Large intestine (tissue), 3 donors: Measurements from ENCODE around the gene AKT3. TPM values are rescaled to one million over a fixed set of nuclear protein-coding genes. Genes with fewer than 3 reads are reported as not detected.

Experiments
- DNase-seq, 2 donors: peaks; one replicate each; pipeline versions ENCODE4 v3.0.0 to v3.0.0-alpha.2; 2013
- H3K27ac ChIP-seq: one replicate; pipeline ENCODE4 v1.5.1; 2013; ENCODE audit warnings: low read length
- H3K27me3 ChIP-seq: 2 replicates; pipeline ENCODE4 v1.6.1; 2013; ENCODE audit warnings: low read length; ENCODE audit not compliant: control insufficient read depth, insufficient read depth
- H3K36me3 ChIP-seq: 2 replicates; pipeline ENCODE4 v1.6.1; 2013; ENCODE audit warnings: low read length; ENCODE audit not compliant: control insufficient read depth, insufficient read depth
- H3K4me1 ChIP-seq: one replicate; pipeline ENCODE4 v1.6.1; 2013; ENCODE audit warnings: low read length; ENCODE audit not compliant: control insufficient read depth, insufficient read depth
- H3K4me3 ChIP-seq: one replicate; pipeline ENCODE4 v1.5.1; 2013; ENCODE audit warnings: low read length
- H3K9me3 ChIP-seq: one replicate; pipeline ENCODE4 v1.6.1; 2013; ENCODE audit warnings: mild to moderate bottlenecking, low read depth, low read length, moderate library complexity; ENCODE audit not compliant: control insufficient read depth
- WGBS: methylation state at CpG from one replicate; pipeline ENCODE4 v1.1.5; 2013; ENCODE audit warnings: low lambda C conversion rate; ENCODE audit not compliant: insufficient coverage; 5-methylcytosine and 5-hydroxymethylcytosine counted together
- polyA plus RNA-seq: library from polyadenylated mRNA; unstranded; fragments of 120-200 nt; gene quantifications from one replicate; pipeline ENCODE4 v1.2.1, GENCODE V29; 2013

AKT3 gene
- polyA plus RNA-seq, 1 donor = 14.0 TPM

GRCh38 chr1:243525085-243525487 is 325.0 kb downstream of the AKT3 start:
- H3K9me3 ChIP-seq = no peaks in the 10 kb centered on the region
- H3K27me3 ChIP-seq = no peaks in the 10 kb centered on the region
- no peak overlapping the region for H3K27ac ChIP-seq
- DNase-seq = no peak
- no peaks in the 10 kb centered on the region for H3K36me3 ChIP-seq
- no peaks in the 10 kb centered on the region for H3K4me1 ChIP-seq
- H3K4me3 ChIP-seq = no peak overlapping the region
- WGBS = no CpG with 5 or more reads among the region's 2 CpGs

GRCh38 chr1:243523766-243524165 is 326.3 kb downstream of the AKT3 start:
- no peak overlapping the region for H3K27ac ChIP-seq
- H3K9me3 ChIP-seq = no peaks in the 10 kb centered on the region
- H3K4me3 ChIP-seq = no peak overlapping the region
- no peaks in the 10 kb centered on the region for H3K4me1 ChIP-seq
- 100% methylated on average over 1 of the region's 5 CpGs for WGBS
- DNase-seq = no peak
- H3K36me3 ChIP-seq = no peaks in the 10 kb centered on the region
- H3K27me3 ChIP-seq = no peaks in the 10 kb centered on the region

DNA sequence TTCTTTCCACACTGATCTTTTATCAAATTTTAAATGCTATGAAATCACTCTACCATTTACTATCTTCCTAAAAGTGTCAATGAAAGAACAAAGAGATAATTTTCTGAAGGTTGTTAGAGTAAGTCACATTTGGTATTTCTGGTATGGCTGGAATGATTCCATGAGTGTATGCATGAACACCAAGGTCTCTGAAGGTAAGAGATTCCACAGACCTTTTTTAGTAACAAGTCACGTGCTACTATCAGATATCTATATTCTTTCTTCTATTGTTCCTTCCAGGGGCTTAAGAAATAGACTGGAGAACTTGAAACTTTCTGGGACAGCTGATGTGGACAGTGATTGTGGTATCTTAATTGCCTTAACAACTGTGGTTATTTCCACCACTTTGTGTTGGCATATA is 329.2 kb downstream of the AKT3 start:
- Histone ChIP-seq H3K27me3 (no peaks in the 10 kb centered on the region), H3K36me3 (no peaks in the 10 kb centered on the region), H3K27ac (no peak overlapping the region), H3K4me3 (no peak overlapping the region), H3K4me1 (no peaks in the 10 kb centered on the region), H3K9me3 (no peaks in the 10 kb centered on the region)
- no peak for DNase-seq
- no CpG with 5 or more reads among the region's 1 CpG for WGBS

GRCh38 chr1:243514927-243515326 is 335.1 kb downstream of the AKT3 start:
- H3K27me3 ChIP-seq = no peaks in the 10 kb centered on the region
- DNase-seq = no peak
- H3K9me3 ChIP-seq = no peaks in the 10 kb centered on the region
- WGBS = 83% methylated on average over 1 of the region's 1 CpG
- H3K27ac ChIP-seq = no peak overlapping the region
- H3K4me1 ChIP-seq = no peaks in the 10 kb centered on the region
- H3K36me3 ChIP-seq = no peaks in the 10 kb centered on the region
- no peak overlapping the region for H3K4me3 ChIP-seq

GRCh38 chr1:243513726-243514491 is 336.1 kb downstream of the AKT3 start:
- no peaks in the 10 kb centered on the region for H3K36me3 ChIP-seq
- no peaks in the 10 kb centered on the region for H3K27me3 ChIP-seq
- no peak overlapping the region for H3K4me3 ChIP-seq
- H3K9me3 ChIP-seq = no peaks in the 10 kb centered on the region
- no peak overlapping the region for H3K27ac ChIP-seq
- WGBS = 75% methylated on average over 2 of the region's 7 CpGs
- H3K4me1 ChIP-seq = no peaks in the 10 kb centered on the region
- no peak for DNase-seq

GRCh38 chr1:243510928-243511327 is 339.1 kb downstream of the AKT3 start:
- no peaks in the 10 kb centered on the region for H3K27me3 ChIP-seq
- H3K36me3 ChIP-seq = no peaks in the 10 kb centered on the region

GRCh38 chr1:243508943-243509342 is 341.1 kb downstream of the AKT3 start:
- Histone ChIP-seq H3K4me1 (no peaks in the 10 kb centered on the region), H3K27me3 (no peaks in the 10 kb centered on the region), H3K36me3 (no peaks in the 10 kb centered on the region), H3K27ac (no peak overlapping the region), H3K4me3 (no peak overlapping the region), H3K9me3 (no peaks in the 10 kb centered on the region)
- WGBS = no CpG with 5 or more reads among the region's 1 CpG
- DNase-seq = no peak

More at GRCh38 chr1:243510928-243511327, 339.1 kb downstream of the AKT3 start:
- Histone ChIP-seq H3K4me3 (no peak overlapping the region), H3K4me1 (no peaks in the 10 kb centered on the region), H3K9me3 (no peaks in the 10 kb centered on the region), H3K27ac (no peak overlapping the region)
- DNase-seq = no peak
- no CpG with 5 or more reads among the region's 3 CpGs for WGBS

GRCh38 chr1:243508303-243508713 is 341.7 kb downstream of the AKT3 start:
- no CpG with 5 or more reads among the region's 9 CpGs for WGBS
- DNase-seq = no peak
- Histone ChIP-seq H3K27me3 (no peaks in the 10 kb centered on the region), H3K4me1 (no peaks in the 10 kb centered on the region), H3K36me3 (no peaks in the 10 kb centered on the region), H3K9me3 (no peaks in the 10 kb centered on the region), H3K4me3 (no peak overlapping the region), H3K27ac (no peak overlapping the region)

DNA sequence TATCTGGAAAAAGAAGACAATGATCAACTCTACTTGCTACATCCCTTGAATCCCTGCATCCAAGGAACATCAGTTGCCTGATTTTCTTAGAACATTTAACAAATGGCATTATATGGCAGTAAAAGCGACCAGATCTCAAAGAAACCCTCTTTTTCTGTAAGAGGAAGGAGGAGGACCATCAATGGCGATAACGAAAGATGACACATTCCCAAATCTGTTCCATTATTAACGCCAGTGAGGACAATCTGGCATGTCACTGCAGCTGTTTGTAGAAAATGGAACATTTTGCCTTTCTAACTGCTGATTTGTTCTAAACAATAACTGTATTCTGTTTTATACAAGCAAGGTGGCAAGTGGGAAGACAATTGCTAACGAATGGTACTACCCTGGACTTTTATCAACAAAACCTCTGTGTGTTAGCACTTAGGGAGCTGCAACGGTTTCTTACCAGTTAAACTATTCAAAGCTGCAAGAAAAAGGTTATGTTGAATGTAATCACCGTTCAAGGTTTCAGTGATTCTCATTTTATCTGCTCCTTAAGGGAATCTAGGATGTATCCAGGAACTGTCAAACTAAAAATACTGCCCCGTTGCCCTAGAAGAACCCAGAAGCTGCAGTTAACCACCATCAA is 342.3 kb downstream of the AKT3 start:
- Histone ChIP-seq H3K27me3 (no peaks in the 10 kb centered on the region), H3K27ac (no peak overlapping the region), H3K4me1 (no peaks in the 10 kb centered on the region), H3K9me3 (no peaks in the 10 kb centered on the region), H3K4me3 (no peak overlapping the region), H3K36me3 (no peaks in the 10 kb centered on the region)
- 73% methylated on average over 2 of the region's 8 CpGs for WGBS
- no peak for DNase-seq

- no peak for DNase-seq
- Histone ChIP-seq H3K4me3 (no peak overlapping the region), H3K36me3 (no peaks in the 10 kb centered on the region), H3K4me1 (no peaks in the 10 kb centered on the region), H3K27ac (no peak overlapping the region), H3K27me3 (no peaks in the 10 kb centered on the region), H3K9me3 (no peaks in the 10 kb centered on the region)
- no CpG with 5 or more reads among the region's 5 CpGs for WGBS
These were observed 342.9 kb downstream of the AKT3 start for GRCh38 chr1:243507001-243507671.
